Measurements from ENCODE around the gene PTHLH.

PTHLH gene

GRCh38 chr12:27974735-27975221 is 2.2 kb upstream of the PTHLH start:
- no peak for DNase-seq (ENCODE audit: low read depth)

DNA sequence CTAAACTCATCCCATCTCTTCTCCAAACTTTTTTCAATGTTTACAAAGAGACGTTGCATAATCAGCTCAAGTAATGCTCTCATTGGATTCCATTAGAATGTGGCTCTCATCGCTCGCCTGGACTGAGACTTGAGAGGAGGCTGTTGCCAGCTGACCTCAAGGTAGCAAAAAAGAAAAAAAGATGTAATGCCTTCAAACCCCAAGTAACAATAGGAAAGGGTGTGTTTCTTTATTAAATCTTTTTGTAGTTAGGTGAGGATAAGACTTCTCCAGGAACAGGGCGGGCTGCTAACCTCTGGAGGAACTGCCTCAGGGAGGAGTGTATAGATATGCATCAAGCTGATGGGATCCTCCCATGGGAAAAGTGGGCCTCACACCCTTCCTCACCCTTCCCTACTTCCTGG is 956 bp upstream of the PTHLH start:
- DNase-seq (ENCODE audit: low read depth), result no peak

GRCh38 chr12:27971606-27972005 is 927 bp downstream of the PTHLH start:
- no peak for DNase-seq (ENCODE audit: low read depth)

- no peak for DNase-seq (ENCODE audit: low read depth)
Measured at GRCh38 chr12:27971121-27971489, 1.4 kb downstream of the PTHLH start.

DNA sequence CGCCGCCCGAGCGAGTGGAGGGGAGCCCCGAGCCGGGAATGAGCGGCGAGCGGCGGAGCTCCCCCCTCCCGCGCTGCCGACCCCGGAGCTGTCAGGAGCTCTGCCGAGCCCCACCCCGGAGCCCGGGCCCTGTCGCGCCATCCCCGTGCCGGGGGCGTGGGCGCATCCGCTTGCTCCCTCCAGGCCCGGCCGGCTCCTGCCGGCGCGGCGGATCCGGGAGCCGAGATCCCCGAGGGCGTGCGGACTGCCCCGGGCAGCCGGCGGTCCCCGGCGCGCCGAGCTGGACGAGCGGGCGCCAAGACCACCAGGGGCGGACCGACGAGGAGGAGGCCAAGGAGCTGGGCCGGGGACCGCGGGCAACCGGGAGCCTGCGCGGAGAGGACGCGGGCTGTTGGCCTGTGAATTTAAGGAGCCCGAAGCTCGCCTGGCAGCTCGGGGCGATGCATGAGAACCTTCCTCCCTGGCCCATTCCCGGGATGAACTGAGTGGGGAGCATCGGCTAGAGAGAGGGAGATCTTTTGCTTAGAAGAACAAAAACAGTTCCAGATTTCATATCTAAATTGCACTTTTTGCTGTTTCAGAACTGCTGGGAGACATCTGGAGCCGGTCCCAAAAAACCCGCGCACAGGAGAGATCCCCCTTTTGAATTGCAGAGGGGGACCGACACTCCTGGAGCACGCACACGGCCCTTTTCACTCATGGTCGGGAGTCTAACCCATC is 2.0 kb downstream of the PTHLH start:
- no peak for DNase-seq (ENCODE audit: low read depth)

- no peak for DNase-seq (ENCODE audit: low read depth)
Measured at GRCh38 chr12:27969624-27970400, 2.7 kb downstream of the PTHLH start.

GRCh38 chr12:27968972-27969623 is 3.4 kb downstream of the PTHLH start:
- DNase-seq (ENCODE audit: low read depth), result no peak

DNA sequence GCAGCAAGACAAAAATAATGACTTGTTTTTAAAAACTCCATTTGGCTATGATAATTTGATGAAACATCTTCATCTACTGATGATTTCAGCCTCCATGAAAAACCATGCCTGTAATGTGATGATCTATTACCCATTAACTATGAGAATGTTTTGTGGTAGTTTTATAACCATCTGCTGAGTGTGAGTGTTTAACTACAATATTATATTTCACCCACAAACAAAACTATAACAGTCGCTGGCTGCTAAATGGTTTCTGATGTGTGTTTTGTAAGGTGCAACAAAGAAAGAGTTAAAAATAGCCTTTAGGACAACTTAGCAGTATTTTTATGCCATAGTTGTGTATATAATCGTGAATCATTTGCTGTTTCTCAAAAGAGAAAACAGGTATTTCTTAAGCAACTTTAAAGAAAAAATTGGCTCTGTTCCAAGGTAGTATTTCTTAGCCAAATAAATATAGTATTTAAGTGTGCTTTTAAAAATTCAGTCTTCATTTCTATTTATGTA is 4.9 kb downstream of the PTHLH start:
- no peak for DNase-seq (ENCODE audit: low read depth)

- no peak for DNase-seq (ENCODE audit: low read depth)
Measured at GRCh38 chr12:27966870-27967269, 5.7 kb downstream of the PTHLH start.

DNA sequence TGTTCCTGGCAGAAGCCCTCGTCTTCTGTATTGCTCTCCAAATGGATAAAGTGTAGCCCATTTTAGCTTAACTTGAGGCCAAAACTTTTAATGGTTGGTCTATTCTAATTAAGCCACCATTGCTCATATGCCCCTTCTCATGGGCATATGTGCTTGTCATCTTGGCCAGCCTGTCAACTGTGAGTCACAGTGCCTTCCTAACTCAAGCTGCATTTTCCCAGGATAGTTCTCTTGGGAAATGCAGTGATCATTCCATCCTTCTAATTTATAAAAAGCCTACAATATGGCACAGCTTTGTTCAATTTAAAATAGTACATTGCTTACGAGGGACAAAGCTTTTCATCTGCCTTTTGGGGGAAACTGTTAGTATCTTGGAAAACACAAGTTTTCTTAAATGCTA is 6.6 kb downstream of the PTHLH start:
- no peak for DNase-seq (ENCODE audit: low read depth)

DNA sequence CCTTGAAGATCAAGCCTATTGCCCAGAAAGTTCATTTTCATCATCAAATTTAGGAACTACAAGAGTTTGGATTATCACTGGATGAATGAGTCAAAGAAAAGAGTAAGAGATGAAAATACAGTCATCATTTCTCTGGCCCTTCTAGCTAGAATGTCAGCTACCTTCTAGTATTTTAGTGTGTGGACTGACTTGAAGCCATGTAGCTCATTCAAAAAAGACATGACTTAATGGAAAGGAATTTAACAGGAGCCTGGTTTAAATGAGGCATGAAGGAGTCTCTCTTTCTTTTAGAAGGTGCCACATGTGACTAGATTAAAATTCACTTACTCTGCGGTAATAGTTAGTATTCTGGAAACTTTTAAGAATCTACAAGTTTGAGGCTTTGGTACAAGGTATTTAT is 7.1 kb downstream of the PTHLH start:
- DNase-seq (ENCODE audit: low read depth), result no peak

DNA sequence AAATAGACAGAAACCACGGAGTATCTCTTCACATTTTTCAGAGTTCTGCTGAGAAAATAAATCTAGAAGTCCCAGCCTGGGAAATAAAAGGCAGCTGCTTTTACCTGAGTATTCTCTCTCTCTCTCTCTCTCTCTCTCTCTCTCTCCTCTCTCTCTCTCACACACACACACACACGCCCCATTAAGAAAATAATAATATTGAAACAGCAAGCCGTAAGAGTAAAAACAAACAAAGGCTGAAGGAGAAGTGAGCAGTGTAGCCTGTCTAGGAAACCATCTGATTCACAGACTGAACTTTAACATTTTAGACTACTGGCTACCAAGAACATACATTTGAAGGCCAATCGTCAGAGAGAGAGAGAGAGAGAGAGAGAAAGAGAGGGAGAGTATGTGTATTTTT is 8.4 kb downstream of the PTHLH start:
- DNase-seq (ENCODE audit: low read depth), result no peak

GRCh38 chr12:27960821-27961220 is 11.7 kb downstream of the PTHLH start:
- no peak for DNase-seq (ENCODE audit: low read depth)

- no peak for DNase-seq (ENCODE audit: low read depth)
Measured at GRCh38 chr12:27958675-27959074, 13.9 kb downstream of the PTHLH start.

DNA sequence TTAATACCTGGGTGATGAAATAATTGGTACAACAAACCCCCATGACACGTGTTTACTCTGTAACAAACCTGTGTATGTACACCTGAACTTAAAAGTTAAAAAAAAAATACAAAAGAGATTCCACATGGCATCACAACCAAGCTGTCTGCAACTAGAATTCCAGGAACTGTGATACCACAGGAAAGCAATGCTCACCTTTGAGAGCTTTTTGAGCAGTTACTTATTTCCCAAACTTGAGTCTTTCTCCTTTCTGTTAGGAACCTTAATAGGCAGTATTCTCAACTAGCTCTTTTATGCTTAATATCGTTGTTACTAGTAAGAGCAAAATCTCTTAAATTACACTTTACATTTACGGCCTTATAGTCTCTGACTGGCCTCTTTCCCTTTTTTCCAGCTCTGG is 15.2 kb downstream of the PTHLH start:
- DNase-seq (ENCODE audit: low read depth), result no peak

GRCh38 chr12:27953817-27954216 is 18.7 kb downstream of the PTHLH start:
- DNase-seq (ENCODE audit: low read depth), result no peak

- no peak for DNase-seq (ENCODE audit: low read depth)
Measured at GRCh38 chr12:27953348-27953747, 19.2 kb downstream of the PTHLH start.

GRCh38 chr12:27952510-27952909 is 20.0 kb downstream of the PTHLH start:
- no peak for DNase-seq (ENCODE audit: low read depth)

- no peak for DNase-seq (ENCODE audit: low read depth)
Measured at GRCh38 chr12:27951898-27952297, 20.6 kb downstream of the PTHLH start.

GRCh38 chr12:27946421-27946820 is 26.1 kb downstream of the PTHLH start:
- no peak for DNase-seq (ENCODE audit: low read depth)

GRCh38 chr12:27940756-27941402 is 31.7 kb downstream of the PTHLH start:
- peak; percentile 61 for DNase-seq (ENCODE audit: low read depth)

GRCh38 chr12:27940245-27940644 is 32.3 kb downstream of the PTHLH start:
- DNase-seq (ENCODE audit: low read depth), result no peak
